HG02938 (cell line): Measurements from ENCODE around the gene XNDC1N.

Source experiments
- ATAC-seq: cut with Tn5 transposase; IDR thresholded peaks from one replicate; pipeline ENCODE4 v1.9.1; 2021; ENCODE audit warnings: mild to moderate bottlenecking, moderate library complexity; ENCODE audit not compliant: unreplicated experiment

Gene XNDC1N, protein sequence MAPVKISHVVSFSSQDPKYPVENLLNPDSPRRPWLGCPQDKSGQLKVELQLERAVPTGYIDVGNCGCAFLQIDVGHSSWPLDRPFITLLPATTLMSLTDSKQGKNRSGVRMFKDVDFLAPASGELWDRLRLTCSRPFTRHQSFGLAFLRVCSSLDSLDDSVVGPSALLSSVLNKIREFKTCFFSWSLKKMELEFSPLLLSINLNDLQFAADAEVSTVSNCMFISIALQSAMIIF

DNA sequence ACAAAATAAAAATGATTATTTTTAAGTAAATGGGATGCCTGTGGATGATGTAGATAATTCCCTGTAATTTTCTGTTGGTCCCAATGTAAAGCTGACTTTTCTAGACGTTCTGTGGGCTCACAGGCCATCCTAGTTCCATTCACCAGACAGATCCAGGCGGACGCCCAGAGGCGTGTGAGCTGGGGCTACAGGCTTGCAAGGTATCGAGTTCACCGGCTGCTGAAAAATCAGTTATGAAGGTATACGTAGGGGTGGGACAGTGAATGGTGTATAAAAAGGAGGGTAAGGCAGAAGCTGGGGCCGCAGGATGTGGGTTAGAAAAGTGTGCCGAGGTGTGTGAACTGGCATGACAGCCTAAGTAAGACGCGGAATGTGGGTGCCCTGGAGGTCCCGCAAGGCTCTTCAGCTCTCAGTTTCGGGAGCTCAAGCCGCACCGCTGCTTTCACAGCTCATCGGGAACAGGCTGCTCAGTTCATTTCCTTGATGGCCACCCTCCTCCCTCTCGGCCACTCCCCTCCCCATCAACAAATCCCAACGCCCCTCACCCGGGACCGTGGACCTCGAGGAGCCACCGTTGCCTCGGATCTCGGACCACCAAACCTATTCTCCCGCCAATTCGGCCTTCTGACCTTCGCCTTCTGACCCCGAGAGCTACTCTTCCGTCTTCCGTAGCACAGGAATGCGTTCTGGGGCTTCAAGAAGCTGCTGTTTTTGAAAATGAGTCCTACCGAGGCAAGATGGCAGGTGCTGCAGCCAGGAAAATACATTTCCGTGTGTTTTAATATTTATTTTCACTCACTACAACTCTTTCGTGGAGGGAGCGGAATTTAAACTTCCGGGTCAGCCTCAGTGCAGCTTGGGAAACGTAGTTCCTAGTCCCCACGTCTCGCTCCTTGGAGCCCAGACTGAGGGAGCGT, at the start of gene XNDC1N:
Gene XNDC1N (minus strand): TSS at position 775 of the 917 bp plus-strand sequence. CDS start 5,241 bp downstream, outside the sequence.
- peak; percentile 61 for ATAC-seq

DNA sequence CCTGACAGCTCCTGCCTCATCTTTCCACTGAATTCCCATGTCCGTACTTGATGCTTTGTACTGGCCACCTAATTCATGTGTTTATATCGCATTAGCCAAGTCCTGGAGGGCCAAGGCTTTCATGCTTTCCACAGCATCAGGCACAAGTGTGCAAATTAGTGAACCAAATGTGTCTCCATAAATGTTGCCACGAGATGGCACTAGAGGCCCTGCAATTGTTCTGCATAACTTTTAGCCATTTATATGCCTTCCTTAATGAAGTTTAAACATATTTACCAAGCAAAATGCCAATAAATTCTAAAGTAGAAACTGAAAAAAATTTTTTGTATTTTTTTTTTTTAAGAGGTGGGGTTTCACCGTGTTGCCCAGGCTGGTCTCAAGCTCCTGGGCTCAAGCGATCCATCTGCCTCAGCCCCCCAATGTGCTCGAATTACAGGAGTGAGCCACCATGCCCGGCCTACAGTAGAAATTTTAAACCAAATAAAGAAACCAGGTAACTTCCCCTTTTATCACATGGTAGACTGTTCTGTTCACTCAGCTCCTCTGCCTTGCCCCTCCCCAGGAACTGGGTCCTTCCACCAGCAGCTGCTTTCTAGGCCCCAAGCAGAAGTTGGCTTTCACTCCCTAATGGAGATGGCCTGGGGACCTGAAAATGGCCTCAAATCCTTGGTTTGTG, 49.5 kb upstream of the XNDC1N start:
- ATAC-seq: no peak

DNA sequence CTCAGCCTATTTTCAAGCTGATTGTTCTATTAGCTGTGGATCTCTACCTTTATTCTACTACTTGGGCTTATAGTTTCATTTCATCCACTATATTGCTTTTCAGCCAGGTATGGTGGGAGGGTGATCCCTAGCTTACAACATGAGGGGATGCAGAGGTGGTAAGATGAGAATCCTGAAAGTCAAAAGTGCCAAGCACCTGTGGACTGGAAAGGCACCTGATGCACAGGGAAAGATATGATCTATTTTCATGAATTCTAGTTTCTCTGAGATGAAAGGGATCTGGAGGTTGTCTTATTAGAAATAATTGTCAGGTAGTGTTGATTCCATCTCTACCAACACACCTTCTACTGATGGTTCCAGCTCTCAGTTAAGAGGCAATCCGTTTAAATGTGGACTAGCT, 48.7 kb upstream of the XNDC1N start:
- no peak for ATAC-seq

DNA sequence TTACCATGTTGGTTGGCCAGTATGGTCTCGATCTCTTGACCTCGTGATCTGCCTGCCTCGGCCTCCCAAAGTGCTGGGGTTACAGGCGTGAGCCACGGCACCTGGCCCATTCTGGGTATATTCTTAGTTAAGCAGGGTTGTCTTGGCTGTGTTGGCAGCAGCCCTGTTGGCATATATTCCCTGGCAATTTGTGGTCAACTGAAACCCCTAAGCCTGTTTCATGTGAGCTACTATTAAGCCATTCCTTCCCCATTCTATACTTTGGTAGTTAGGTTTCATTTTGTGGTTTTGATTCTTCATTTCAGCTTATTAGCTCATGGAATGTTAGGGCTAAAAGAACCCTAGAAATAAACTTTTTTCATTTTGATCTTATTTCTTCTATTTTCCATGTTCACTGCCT, 48.2 kb upstream of the XNDC1N start:
- ATAC-seq: no peak

DNA sequence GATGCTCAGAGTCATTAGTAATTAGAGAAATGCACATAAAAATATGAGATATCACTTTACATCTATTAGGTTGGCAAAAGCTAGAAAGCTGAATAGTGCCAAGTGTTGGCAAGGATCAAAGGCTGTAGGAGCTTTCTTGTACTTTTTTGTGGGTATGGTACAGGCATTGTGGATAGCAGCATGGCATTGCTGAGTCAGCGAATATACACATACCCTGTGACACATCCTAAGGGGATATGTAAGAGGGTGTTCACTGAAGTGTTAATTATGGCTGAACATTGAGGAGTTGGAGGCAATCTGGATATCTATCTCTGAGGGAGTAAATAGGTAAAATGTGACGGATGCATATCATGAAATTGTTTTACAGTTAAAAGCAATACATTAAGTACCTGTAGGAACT, 43.3 kb upstream of the XNDC1N start:
- ATAC-seq: no peak

DNA sequence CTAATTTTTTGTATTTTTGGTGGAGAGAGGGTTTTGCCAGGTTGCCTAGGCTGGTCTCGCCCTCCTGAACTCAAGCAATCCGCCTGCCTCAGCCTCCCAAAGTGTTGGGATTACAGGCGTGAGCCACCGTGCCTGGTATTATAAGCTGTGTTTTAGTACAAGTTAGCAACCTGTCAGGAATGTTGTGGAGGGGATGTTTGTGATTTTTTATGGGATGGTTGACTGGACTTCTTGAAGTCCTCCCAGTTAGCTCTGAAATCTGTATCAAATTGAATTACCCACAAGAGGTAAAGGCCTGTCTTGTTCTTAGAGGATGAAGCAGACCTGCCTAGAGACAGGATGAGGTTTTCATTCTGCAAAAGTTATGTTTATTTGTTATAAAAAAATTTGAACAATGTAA, 36.2 kb upstream of the XNDC1N start:
- no peak for ATAC-seq

DNA sequence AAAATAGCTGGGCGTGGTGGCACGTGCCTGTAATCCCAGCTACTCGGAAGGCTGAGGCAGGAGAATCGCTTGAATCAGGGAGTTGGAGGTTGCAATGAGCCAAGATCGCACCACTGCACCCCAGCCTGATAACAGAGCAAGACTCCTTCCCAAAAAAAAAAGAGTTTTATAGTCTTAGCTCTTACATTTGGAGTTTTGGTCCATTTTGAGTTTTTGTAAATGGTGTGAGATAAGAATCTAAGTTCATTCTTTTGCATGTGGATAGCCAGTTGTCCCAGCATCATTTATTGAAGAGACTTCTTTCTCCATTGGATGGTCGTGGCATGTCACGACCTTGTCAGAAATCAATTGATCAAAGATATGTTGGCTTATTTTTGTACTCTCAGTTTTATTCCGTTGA, 35.1 kb upstream of the XNDC1N start:
- ATAC-seq: no peak

DNA sequence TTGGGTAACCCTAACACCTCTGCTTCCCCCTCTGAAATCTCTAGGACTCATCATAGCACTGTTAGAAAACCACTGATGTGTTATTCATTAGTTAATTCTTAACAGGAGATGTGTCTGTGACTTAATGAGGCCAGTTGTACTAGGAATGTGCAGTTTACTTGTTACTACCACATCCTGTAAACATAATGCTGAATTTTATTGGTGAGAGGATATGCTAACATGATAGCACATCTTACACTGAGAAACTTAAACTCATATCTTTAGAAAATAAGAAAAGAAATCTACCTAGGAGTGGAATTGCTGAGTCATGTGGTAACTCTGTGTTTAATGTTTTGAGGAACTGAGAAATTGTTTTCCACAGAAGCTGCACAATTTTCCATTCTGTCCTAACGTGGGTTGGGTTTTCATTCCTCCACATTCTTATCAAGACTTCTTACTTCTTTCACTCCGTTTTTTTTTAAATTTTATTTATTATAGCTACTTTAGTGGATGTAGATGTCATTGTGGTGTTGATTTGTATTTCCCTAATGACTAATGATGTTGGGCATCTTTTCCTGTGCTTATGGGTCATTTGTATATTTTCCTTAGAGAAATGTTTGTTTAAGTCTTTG, 34.1 kb upstream of the XNDC1N start:
- peak; percentile 83 for ATAC-seq

DNA sequence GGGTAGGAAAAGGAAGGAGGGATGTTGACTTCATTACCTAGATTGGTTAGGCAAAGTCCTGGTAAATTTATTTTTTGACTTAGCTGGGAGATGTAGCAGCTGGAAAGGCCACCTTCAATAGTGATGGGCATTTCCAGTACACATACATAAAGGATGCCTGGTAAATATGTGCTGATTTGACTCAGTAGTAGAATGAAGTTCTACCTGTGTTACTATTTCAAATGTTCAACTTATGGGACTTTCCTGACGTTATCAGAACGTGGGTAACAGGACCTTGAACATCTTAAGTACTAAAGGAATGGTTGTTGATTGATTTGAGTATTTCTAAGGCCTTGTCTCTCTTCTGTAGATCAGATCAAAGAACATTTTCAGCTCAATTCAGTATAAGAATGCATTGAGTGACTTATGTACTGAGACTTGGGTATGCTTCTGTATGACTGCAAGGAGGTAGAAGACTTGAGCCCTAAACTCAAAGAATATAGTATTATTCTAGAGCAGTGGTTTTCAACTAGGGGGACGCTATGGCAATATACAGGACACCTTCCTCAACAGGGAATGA, 27.6 kb upstream of the XNDC1N start:
- no peak for ATAC-seq

DNA sequence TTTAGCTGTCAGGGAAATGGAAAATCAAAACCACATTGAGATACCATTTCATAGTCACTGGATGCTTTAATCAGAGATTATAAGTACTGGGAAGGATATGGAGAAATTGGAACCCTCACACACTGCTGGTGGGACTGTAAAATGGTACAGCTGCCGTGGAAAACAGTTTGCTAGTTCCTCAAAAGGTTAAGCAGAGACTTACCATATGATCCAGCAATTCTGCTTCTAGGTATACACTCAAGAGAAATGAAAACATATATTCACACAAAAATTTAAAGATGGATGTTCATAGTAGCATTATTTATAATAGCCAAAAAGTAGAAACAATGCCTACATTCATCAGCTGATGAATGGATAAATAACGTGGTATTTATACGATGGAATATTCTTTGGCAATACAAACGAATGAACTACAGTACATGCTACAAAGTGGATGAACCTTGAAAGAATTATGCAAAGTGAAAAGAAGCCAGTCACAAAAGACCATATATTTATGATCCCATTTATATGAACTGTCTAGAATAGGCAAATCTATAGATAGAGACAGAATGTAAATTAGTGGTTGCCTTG, 23.4 kb upstream of the XNDC1N start:
- ATAC-seq: no peak

DNA sequence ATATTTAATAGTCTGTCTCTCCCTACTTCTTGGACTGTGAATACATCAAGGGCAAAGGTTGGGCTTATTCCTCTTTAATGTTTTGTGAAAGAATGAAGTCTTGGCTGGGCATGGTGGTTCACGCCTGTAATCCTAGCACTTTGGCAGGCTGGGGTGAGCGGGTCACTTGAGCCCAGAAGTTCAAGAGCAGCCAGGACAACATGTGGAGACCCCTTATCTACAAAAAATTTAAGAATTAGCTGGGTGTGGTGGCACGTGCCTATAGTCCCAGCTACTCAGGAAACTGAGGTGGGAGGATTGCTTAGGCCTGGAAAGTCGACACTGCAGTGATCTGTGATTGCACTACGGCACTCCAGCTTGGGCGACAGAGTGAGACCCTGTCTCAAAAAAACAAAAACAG, 20.6 kb upstream of the XNDC1N start:
- ATAC-seq: no peak

DNA sequence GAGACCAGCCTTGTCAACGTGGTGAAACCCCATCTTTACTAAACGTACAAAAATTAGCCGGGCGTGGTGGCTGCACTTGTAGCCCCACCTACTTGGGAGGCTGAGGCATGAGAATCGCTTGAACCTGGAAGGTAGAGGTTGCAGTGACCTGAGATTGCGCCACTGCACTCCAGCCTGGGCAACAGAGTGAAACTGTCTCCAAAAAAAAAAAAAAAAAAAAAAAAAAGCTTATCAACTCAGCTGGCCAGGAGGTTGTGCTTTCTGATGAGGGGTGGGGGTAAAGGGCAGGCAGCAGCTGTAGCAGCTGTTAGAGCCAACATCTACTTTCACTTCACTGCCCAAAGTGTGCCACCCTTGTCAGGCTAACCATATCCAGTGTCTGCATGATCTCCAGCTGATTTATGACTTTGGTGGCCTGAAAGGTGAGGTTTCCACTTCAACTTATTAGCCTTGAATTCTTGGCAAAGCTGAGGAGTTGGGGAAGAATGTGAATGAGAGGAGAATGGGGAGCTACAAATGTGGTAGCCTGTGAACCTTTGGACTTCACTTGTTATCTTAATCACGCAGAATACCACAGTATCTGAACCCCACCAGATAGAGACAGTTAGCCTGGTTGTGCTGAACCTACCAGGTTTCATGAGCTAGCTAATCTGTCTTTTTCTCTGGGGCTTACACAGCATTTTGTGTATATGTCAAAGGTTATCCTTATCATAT, 20.1 kb upstream of the XNDC1N start:
- ATAC-seq: no peak

DNA sequence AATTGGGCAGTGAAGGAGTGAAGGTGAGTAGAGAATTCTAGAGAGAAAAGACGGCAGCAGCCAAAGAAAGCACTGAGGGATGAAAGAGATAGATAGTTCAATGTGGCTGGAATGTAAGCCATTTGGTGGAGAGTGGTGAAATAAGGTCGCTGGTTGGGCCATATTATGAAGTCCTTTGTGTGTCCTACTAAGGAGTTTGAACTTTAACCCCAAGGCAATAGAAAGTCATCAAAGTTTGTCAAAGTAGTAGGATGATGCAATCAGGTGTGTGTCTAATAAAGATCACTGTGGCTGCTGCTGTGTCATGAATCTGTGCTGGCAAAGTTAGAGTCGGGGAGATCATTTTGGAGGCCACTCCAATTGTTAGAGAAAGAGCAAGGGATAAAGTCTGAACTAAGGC, 19.1 kb upstream of the XNDC1N start:
- ATAC-seq: no peak

DNA sequence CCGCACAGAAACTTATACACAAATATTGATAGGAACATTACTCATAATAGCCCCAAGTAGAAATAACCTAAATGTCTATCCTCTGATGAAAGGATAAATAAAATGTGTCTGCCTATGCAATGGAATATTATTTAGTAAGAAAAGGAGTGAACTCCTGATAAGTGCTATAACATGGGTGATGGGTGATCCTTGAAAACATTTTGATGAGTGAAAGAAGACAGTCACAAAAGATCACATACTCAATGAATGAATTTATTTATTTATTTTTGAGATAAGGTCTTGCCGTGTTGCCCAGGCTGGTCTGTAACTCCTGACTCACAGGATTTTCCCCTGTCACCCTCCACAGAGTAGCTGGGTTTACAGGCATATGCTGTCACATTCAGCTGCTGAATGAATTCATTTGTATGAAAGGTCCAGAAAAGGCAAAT, 17.8 kb upstream of the XNDC1N start:
- no peak for ATAC-seq

DNA sequence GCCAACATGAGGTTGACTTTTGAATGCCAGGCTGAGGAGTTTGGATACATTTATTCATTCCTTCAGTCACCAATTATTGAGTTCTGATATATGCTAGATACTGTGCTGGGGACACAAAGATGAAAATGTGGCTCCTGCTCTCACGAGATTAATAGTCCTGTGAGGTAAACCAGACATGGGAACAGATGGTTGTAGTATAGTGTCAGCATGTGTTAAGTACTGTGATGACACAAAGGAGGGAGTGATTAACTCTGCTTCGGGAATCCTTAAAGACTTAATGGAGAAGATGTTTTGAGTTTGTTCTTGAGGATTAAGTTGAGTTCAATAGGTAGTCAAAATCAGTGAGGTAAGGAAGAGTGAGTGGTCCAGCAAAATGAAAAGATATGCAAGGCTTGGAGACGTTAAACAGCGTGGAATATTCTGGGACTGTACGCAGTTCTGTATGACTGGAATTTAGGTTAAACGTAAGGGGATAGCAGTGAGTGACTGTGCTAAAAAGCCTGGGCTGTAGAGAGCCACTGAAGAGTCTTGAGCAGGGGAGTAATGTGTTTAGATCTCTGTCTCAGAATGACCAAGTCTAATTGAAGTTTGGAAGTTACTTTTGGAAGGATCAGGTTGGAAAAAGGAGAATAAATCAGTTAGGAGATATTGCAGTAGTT, 12.3 kb upstream of the XNDC1N start:
- ATAC-seq: no peak

DNA sequence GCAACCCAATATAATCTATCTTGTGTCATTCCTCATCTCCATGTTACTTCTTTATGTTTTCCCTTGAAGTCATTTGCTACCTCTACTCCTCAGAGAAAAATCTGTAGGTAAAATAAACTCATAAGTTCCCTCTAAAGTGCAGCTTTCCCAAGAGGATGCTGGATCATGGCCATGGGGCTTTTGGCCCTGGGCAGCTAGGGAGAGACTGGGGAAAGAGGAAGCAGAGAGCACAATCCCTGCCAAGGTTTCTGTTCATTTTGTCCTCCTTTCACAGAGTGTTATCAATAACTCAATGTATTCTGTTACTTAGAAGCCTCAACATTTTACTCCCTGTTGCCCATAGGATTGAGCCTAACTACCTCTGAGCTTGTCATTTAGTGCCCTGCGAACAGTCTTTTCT, 9.4 kb upstream of the XNDC1N start:
- no peak for ATAC-seq

DNA sequence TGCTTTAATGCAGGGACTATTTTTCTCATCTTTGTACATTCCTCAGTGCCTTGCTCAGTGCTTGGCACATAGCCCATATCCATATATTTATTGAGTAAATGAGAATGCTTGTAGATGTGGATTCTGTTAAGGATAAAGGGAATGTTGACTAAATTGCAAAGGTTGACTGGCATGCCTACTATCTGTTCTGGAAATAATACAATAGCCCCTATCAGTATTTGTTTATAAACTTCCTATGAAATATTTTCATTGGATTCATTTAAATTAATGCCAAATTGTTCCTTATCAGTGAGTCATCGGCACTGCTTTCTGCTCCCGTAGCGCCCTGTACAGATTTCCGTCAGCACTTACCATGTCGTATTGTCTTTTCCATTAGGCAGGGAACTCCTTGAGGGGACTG, 8.4 kb upstream of the XNDC1N start:
- ATAC-seq: no peak

DNA sequence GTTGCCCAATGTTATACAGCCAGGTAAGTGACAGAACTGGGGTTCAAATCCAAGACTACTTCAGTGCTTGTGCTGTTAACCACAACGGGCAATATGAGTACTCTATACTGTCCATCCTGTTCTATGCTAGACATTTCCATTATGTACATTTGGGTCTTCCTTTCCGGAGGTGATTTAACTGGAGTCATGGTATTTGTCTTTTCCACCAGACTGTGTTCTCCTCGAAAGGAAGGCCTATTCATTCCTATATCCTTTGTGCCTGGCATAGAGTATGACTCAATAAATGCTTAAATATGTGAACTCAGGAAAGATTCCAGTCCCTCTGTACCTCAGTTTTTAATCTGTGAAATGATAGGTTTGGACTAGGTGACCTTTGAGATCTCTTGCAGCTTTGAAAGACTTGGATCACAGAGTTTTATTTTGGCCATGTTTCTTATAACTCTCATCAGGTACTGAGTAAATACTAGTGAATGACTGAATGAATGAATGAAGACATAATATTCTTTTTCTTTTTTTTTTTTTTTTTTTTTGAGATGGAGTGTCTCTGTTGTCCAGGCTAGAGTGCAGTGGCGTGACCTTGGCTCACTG, 7.0 kb upstream of the XNDC1N start:
- no peak for ATAC-seq

DNA sequence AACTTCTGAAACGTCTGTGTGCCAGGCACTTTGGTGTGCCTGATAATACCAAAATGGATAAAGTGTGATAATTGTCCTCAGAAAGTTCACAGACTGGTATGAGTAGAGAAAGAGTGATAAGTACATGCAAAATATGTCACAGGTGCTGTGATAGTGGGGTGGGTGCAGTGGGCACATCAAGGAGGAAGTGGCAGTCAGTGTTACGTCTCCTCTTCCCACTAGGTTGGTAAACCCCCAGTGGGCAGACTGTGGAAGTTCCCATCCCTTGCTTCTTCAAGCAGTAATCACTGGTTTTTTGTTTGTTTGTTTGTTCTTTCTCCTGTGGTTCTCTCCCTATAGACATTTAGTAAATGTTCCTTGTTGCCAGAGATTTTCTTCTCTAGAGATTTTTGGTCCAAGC, 5.8 kb upstream of the XNDC1N start:
- ATAC-seq: no peak
